A549 (cell line): ENCODE measurements around the gene PRKCQ.

Experiments used
- CHD4 ChIP-seq: fragments of 200-600 bp; sonication (generic); IDR thresholded peaks from 2 replicates; pipeline ENCODE4 v1.6.1; 2016; ENCODE audit warnings: antibody characterized with exemption, mild to moderate bottlenecking, borderline replicate concordance
- EP300 ChIP-seq, 2 experiments: fragments of >200 bp; sonication (Bioruptor Twin); formaldehyde crosslinking; IDR thresholded peaks; 2 replicates in 1 of 2; 3 replicates in 1 of 2; pipeline ENCODE4 v1.6.1; 2016 to 2017
- JUNB ChIP-seq: fragments of >200 bp; sonication (Bioruptor Twin); formaldehyde crosslinking; IDR thresholded peaks from 2 replicates; pipeline ENCODE4 v1.6.1; 2016
- KDM1A ChIP-seq: fragments of 200-600 bp; sonication (generic); IDR thresholded peaks from 2 replicates; pipeline ENCODE4 v1.6.1; 2016; ENCODE audit warnings: low read depth, mild to moderate bottlenecking
- MAZ ChIP-seq: fragments of 150-350 bp; IDR thresholded peaks from 2 replicates; pipeline ENCODE4 v1.6.1; 2014; ENCODE audit warnings: antibody characterized with exemption, low read depth, low read length, borderline replicate concordance
- MYC ChIP-seq: IDR thresholded peaks from 2 replicates; pipeline ENCODE4 v1.6.1; 2012; ENCODE audit warnings: mild to moderate bottlenecking, inconsistent platforms, low read length, improper control_type of control experiment, borderline replicate concordance
- NFE2L2 ChIP-seq: fragments of 150-350 bp; conservative IDR thresholded peaks from 2 replicates; pipeline ENCODE4 v1.6.1; 2014; ENCODE audit warnings: low read length
- POLR2A ChIP-seq: IDR thresholded peaks from 2 replicates; pipeline ENCODE4 v1.6.1; 2012; ENCODE audit warnings: mild to moderate bottlenecking, low read length
- RAD21 ChIP-seq, 2 experiments: fragments of >200 bp in 1 of 2; sonication (Bioruptor Twin) in 1 of 2; formaldehyde crosslinking in 1 of 2; IDR thresholded peaks in 1 of 2; conservative IDR thresholded peaks in 1 of 2; 2 replicates in 1 of 2; 3 replicates in 1 of 2; pipeline ENCODE4 v1.6.1; 2012 to 2018; ENCODE audit warnings: inconsistent platforms in 1 of 2
- RFX5 ChIP-seq: fragments of 450-650 bp; IDR thresholded peaks from 2 replicates; pipeline ENCODE4 v1.7.1; 2014; ENCODE audit warnings: antibody characterized with exemption, mild to moderate bottlenecking, moderate library complexity
- SMC3 ChIP-seq: fragments of >200 bp; sonication (Bioruptor Twin); formaldehyde crosslinking; IDR thresholded peaks from 3 replicates; pipeline ENCODE4 v1.6.1; 2018; ENCODE audit warnings: inconsistent platforms
- TF ChIP-seq, protein P1 (sequence below): fragments of >200 bp; sonication (Bioruptor Twin); formaldehyde crosslinking; IDR thresholded peaks from 3 replicates; pipeline ENCODE4 v1.5.1; 2016
- TF ChIP-seq, protein P2 (sequence below): fragments of 450-650 bp; IDR thresholded peaks from 2 replicates; pipeline ENCODE4 v1.6.1; 2014; ENCODE audit warnings: antibody characterized with exemption

DNA sequence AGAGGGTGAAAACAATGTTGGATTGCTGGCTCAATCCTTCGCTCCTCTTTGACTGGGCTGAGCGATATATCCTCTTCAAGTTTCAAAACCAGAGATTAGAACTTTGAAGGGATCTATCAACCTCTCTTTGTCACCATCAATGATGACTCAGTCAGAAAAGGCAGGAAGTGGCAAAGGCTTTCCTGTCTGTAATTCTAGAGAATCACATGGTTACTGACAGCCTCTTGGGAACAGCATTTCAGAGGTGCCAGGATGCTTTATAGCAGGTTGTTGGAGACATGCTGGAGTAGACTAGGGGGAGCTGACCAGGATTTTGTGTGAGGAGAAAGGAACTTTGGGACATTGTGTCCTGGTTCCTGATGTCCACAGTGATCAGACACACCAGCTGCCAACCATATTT lies 81.3 kb downstream of the PRKCQ start:
- no peak for TF ChIP-seq RFX5
- TF ChIP-seq, protein P1, sequence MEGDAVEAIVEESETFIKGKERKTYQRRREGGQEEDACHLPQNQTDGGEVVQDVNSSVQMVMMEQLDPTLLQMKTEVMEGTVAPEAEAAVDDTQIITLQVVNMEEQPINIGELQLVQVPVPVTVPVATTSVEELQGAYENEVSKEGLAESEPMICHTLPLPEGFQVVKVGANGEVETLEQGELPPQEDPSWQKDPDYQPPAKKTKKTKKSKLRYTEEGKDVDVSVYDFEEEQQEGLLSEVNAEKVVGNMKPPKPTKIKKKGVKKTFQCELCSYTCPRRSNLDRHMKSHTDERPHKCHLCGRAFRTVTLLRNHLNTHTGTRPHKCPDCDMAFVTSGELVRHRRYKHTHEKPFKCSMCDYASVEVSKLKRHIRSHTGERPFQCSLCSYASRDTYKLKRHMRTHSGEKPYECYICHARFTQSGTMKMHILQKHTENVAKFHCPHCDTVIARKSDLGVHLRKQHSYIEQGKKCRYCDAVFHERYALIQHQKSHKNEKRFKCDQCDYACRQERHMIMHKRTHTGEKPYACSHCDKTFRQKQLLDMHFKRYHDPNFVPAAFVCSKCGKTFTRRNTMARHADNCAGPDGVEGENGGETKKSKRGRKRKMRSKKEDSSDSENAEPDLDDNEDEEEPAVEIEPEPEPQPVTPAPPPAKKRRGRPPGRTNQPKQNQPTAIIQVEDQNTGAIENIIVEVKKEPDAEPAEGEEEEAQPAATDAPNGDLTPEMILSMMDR = no peak
- TF ChIP-seq JUNB = no peak
- no peak for TF ChIP-seq NFE2L2
- no peak for TF ChIP-seq RAD21 (conservative IDR thresholded peaks at IDR 0.05 in 1 of 2, IDR thresholded peaks at IDR 0.05 in 1 of 2)
- no peak for TF ChIP-seq MAZ
- TF ChIP-seq, protein P2, sequence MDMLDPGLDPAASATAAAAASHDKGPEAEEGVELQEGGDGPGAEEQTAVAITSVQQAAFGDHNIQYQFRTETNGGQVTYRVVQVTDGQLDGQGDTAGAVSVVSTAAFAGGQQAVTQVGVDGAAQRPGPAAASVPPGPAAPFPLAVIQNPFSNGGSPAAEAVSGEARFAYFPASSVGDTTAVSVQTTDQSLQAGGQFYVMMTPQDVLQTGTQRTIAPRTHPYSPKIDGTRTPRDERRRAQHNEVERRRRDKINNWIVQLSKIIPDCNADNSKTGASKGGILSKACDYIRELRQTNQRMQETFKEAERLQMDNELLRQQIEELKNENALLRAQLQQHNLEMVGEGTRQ = no peak
- TF ChIP-seq CHD4 = no peak
- no peak for TF ChIP-seq MYC
- no peak for TF ChIP-seq SMC3
- no peak for TF ChIP-seq EP300 (IDR thresholded peaks at IDR 0.05)
- TF ChIP-seq KDM1A = no peak
- no peak for TF ChIP-seq POLR2A
